ENCODE data around the gene SDK2.

The SDK2 gene

GRCh38 chr17:73498886-73499554 is 145.2 kb downstream of the SDK2 start:
- DNase-seq = no peak

- DNase-seq = no peak
Measured at GRCh38 chr17:73498176-73498575, 146.1 kb downstream of the SDK2 start.

GRCh38 chr17:73497721-73498120 is 146.5 kb downstream of the SDK2 start:
- no peak for DNase-seq

- no peak for DNase-seq
Measured at GRCh38 chr17:73496232-73496631, 148.0 kb downstream of the SDK2 start.

GRCh38 chr17:73495641-73496040 is 148.6 kb downstream of the SDK2 start:
- DNase-seq = no peak

- DNase-seq = no peak
Measured at GRCh38 chr17:73494950-73495349, 149.3 kb downstream of the SDK2 start.

GRCh38 chr17:73493956-73494926 is 150.0 kb downstream of the SDK2 start:
- DNase-seq = peak; percentile 26

GRCh38 chr17:73492821-73493814 is 151.1 kb downstream of the SDK2 start:
- DNase-seq = peak; percentile 15

- DNase-seq = no peak
Measured at GRCh38 chr17:73492125-73492820, 152.0 kb downstream of the SDK2 start.

- no peak for DNase-seq
Measured at GRCh38 chr17:73491648-73492047, 152.6 kb downstream of the SDK2 start.

- no peak for DNase-seq
Measured at GRCh38 chr17:73490851-73491250, 153.4 kb downstream of the SDK2 start.

GRCh38 chr17:73489991-73490390 is 154.3 kb downstream of the SDK2 start:
- no peak for DNase-seq

GRCh38 chr17:73489333-73489732 is 154.9 kb downstream of the SDK2 start:
- no peak for DNase-seq

GRCh38 chr17:73485130-73485529 is 159.1 kb downstream of the SDK2 start:
- DNase-seq = no peak

- DNase-seq = no peak
Measured at GRCh38 chr17:73482894-73483293, 161.4 kb downstream of the SDK2 start.

- DNase-seq = no peak
Measured at GRCh38 chr17:73482251-73482716, 162.0 kb downstream of the SDK2 start.

GRCh38 chr17:73481676-73482075 is 162.6 kb downstream of the SDK2 start:
- DNase-seq = no peak

GRCh38 chr17:73480740-73481139 is 163.5 kb downstream of the SDK2 start:
- no peak for DNase-seq

- DNase-seq = peak; percentile 20
Measured at GRCh38 chr17:73478768-73479424, 165.3 kb downstream of the SDK2 start.

- no peak for DNase-seq
Measured at GRCh38 chr17:73478334-73478733, 165.9 kb downstream of the SDK2 start.

- DNase-seq = no peak
Measured at GRCh38 chr17:73476890-73477350, 167.3 kb downstream of the SDK2 start.

All from DMS53 (cell line).